Fibroblast of pulmonary artery (primary cell): Measurements from ENCODE around the gene RAB3D.

Experiments used
- DNase-seq: peaks from one replicate; pipeline ENCODE4 v3.0.0-alpha.2; 2010; ENCODE audit warnings: low read depth
- H3K4me3 ChIP-seq: replicated peaks from 2 replicates; pipeline ENCODE4 v1.5.1; 2011; ENCODE audit warnings: low read depth, mild to moderate bottlenecking, control low read depth, low read length, moderate library complexity
- TF ChIP-seq, protein P1 (sequence below): IDR thresholded peaks from 2 replicates; pipeline ENCODE4 v1.5.1; 2011; ENCODE audit warnings: mild to moderate bottlenecking, control low read depth, low read length, inconsistent platforms; ENCODE audit errors: missing control alignments

The RAB3D gene

GRCh38 chr19:11339254-11340098 lies at the start of gene RAB3D:
RAB3D (minus strand) TSS chr19:11339657; CDS start chr19:11337399, 2,258 bp downstream.
- DNase-seq, result peak; percentile 93
- TF ChIP-seq, protein P1, sequence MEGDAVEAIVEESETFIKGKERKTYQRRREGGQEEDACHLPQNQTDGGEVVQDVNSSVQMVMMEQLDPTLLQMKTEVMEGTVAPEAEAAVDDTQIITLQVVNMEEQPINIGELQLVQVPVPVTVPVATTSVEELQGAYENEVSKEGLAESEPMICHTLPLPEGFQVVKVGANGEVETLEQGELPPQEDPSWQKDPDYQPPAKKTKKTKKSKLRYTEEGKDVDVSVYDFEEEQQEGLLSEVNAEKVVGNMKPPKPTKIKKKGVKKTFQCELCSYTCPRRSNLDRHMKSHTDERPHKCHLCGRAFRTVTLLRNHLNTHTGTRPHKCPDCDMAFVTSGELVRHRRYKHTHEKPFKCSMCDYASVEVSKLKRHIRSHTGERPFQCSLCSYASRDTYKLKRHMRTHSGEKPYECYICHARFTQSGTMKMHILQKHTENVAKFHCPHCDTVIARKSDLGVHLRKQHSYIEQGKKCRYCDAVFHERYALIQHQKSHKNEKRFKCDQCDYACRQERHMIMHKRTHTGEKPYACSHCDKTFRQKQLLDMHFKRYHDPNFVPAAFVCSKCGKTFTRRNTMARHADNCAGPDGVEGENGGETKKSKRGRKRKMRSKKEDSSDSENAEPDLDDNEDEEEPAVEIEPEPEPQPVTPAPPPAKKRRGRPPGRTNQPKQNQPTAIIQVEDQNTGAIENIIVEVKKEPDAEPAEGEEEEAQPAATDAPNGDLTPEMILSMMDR, result no peak

GRCh38 chr19:11387162-11388034 lies 47.9 kb upstream of the RAB3D start:
- DNase-seq, result no peak
- H3K4me3 ChIP-seq, result no peak overlapping the region
- TF ChIP-seq, protein P1, result no peak

More at GRCh38 chr19:11339254-11340098, at the start of gene RAB3D:
- peak within 1 kb of the TSS; percentile 76 for H3K4me3 ChIP-seq

DNA sequence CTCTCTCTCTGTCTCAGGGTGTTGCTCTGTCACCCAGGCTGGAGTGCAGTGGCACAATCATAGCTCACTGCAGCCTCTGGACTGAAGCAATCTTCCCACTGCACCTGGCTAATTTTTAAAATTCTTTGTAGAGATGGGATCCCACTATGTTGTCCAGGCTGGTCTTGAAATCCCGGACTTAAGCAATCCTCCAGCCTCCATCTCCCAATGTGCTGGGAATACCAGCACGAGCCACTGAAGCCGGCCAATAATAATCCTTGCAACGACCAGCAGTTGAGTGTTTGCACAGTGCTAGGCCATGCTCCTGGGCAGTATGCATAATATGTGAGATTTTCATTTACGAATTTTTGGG lies 45.3 kb upstream of the RAB3D start:
- DNase-seq, result no peak
- TF ChIP-seq, protein P1, result no peak

GRCh38 chr19:11383706-11384048 lies 44.2 kb upstream of the RAB3D start:
- TF ChIP-seq, protein P1, result no peak
- DNase-seq, result no peak
- H3K4me3 ChIP-seq, result peak overlapping the region; percentile 65

More for the DNA sequence above, 45.3 kb upstream of the RAB3D start:
- H3K4me3 ChIP-seq, result no peak overlapping the region

- H3K4me3 ChIP-seq, result peak overlapping the region; percentile 65
- TF ChIP-seq, protein P1, result peak; percentile 68
- DNase-seq, result peak; percentile 39
These were observed 43.6 kb upstream of the RAB3D start for GRCh38 chr19:11382898-11383705.
